HepG2 (cell line): ENCODE results near the gene ABCF1. TPM values are rescaled to one million over a fixed set of nuclear protein-coding genes. Genes with fewer than 3 reads are reported as not detected.

Experiments used
- ATF7 ChIP-seq, 2 experiments: fragments of 450-650 bp in 1 of 2; sonication (generic) in 1 of 2; formaldehyde crosslinking in 1 of 2; IDR thresholded peaks; 2 replicates each; pipeline versions ENCODE4 v1.4.0 to v1.6.1; 2016 to 2020; ENCODE audit warnings: antibody characterized with exemption in 1 of 2, mild to moderate bottlenecking in 1 of 2, missing genetic modification reagents in 1 of 2
- ATRX ChIP-seq: sonication (generic); formaldehyde crosslinking; IDR thresholded peaks from 2 replicates; pipeline ENCODE4 v1.4.0; 2020; ENCODE audit warnings: missing genetic modification reagents, borderline replicate concordance
- GATAD1 ChIP-seq: IDR thresholded peaks from 2 replicates; pipeline ENCODE4 v1.6.1; 2016; ENCODE audit warnings: missing genetic modification reagents, missing compliant biosample characterization
- JUN ChIP-seq: sonication (generic); formaldehyde crosslinking; IDR thresholded peaks from 2 replicates; pipeline ENCODE4 v1.4.0; 2020; ENCODE audit warnings: mild to moderate bottlenecking, missing genetic modification reagents
- MYNN ChIP-seq: sonication (generic); formaldehyde crosslinking; IDR thresholded peaks from 2 replicates; pipeline ENCODE4 v1.4.0; 2020; ENCODE audit warnings: mild to moderate bottlenecking, low read depth, missing genetic modification reagents
- PCBP1 ChIP-seq: fragments of 200-400 bp; formaldehyde crosslinking; IDR thresholded peaks from 2 replicates; pipeline ENCODE4 v1.6.1; 2017; ENCODE audit warnings: mild to moderate bottlenecking, low read depth, low read length, borderline replicate concordance
- POLR2G ChIP-seq: fragments of 200-400 bp; formaldehyde crosslinking; IDR thresholded peaks from 2 replicates; pipeline ENCODE4 v1.6.1; 2018; ENCODE audit warnings: mild to moderate bottlenecking, low read depth, low read length, moderate library complexity
- RNF2 ChIP-seq: fragments of 450-650 bp; conservative IDR thresholded peaks from 2 replicates; pipeline ENCODE4 v1.6.1; 2016; ENCODE audit warnings: low read depth
- SALL2 ChIP-seq: sonication (generic); formaldehyde crosslinking; IDR thresholded peaks from 2 replicates; pipeline ENCODE4 v1.8.1; 2023; ENCODE audit warnings: mild to moderate bottlenecking, missing genetic modification reagents, inconsistent platforms
- SNAI1 ChIP-seq: sonication (generic); formaldehyde crosslinking; IDR thresholded peaks from 2 replicates; pipeline ENCODE4 v1.5.0; 2020; ENCODE audit warnings: mild to moderate bottlenecking, missing genetic modification reagents, borderline replicate concordance
- SP1 ChIP-seq, 2 experiments: fragments of 450-650 bp in 1 of 2; sonication (generic) in 1 of 2; formaldehyde crosslinking in 1 of 2; IDR thresholded peaks; 2 replicates each; pipeline versions ENCODE4 v1.4.0 to v1.6.1; 2016 to 2020; ENCODE audit warnings: missing genetic modification reagents in 1 of 2
- SP140L ChIP-seq: sonication (generic); formaldehyde crosslinking; IDR thresholded peaks from 2 replicates; pipeline ENCODE4 v1.4.0; 2020; ENCODE audit warnings: missing genetic modification reagents, borderline replicate concordance
- ZBTB8A ChIP-seq: sonication (generic); formaldehyde crosslinking; IDR thresholded peaks from 2 replicates; pipeline ENCODE4 v1.4.0; 2020; ENCODE audit warnings: mild to moderate bottlenecking, low read depth, missing genetic modification reagents, borderline replicate concordance
- ZFP1 ChIP-seq: IDR thresholded peaks from 2 replicates; pipeline ENCODE4 v1.6.1; 2016
- ZNF281 ChIP-seq: sonication (generic); formaldehyde crosslinking; IDR thresholded peaks from 2 replicates; pipeline ENCODE4 v1.4.0; 2020; ENCODE audit warnings: missing genetic modification reagents, borderline replicate concordance
- ZNF296 ChIP-seq: sonication (generic); formaldehyde crosslinking; conservative IDR thresholded peaks from 2 replicates; pipeline ENCODE4 v1.5.0; 2020; ENCODE audit warnings: mild to moderate bottlenecking, missing genetic modification reagents
- ZNF367 ChIP-seq: sonication (generic); formaldehyde crosslinking; IDR thresholded peaks from 2 replicates; pipeline ENCODE4 v1.4.0; 2020; ENCODE audit warnings: missing genetic modification reagents, borderline replicate concordance
- ZNF441 ChIP-seq: sonication (generic); formaldehyde crosslinking; IDR thresholded peaks from 2 replicates; pipeline ENCODE4 v1.7.0; 2021; ENCODE audit warnings: missing genetic modification reagents, borderline replicate concordance
- ZNF878 ChIP-seq: sonication (generic); formaldehyde crosslinking; IDR thresholded peaks from 2 replicates; pipeline ENCODE4 v1.8.1; 2023; ENCODE audit warnings: mild to moderate bottlenecking, missing genetic modification reagents, moderate library complexity
- ZNF883 ChIP-seq: sonication (generic); formaldehyde crosslinking; IDR thresholded peaks from 2 replicates; pipeline ENCODE4 v1.5.1; 2020; ENCODE audit warnings: mild to moderate bottlenecking, missing genetic modification reagents; ENCODE audit errors: not compliant biosample characterization
- polyA plus RNA-seq, 8 experiments: library from polyadenylated mRNA; depleted of rRNA in 3 of 8; stranded (reverse) in 7 of 8; unstranded in 1 of 8; fragments of >200 nt; fragmentation: Illumina TruSeq in 4 of 8; extraction: Trizol in 4 of 8; gene quantifications; 2 replicates each; pipeline versions ENCODE4 v1.2.1 to v1.2.3, GENCODE V29; 2011 to 2016; ENCODE audit warnings: low read depth in 4 of 8, missing spikeins in 1 of 8, mixed read lengths in 1 of 8; ENCODE audit not compliant: insufficient read depth in 1 of 8
- total RNA-seq, 5 experiments: library from RNA; depleted of rRNA; stranded (reverse); fragments of >200 nt; fragmentation: Illumina TruSeq; extraction: Trizol; gene quantifications; 2 replicates each; pipeline ENCODE4 v1.2.3, GENCODE V29; 2016; ENCODE audit warnings: low read depth in 1 of 5
- TF ChIP-seq, protein P1 (sequence below): IDR thresholded peaks from 2 replicates; pipeline ENCODE4 v1.6.1; 2016; ENCODE audit warnings: low read depth, borderline replicate concordance
- TF ChIP-seq, protein P2 (sequence below): sonication (generic); formaldehyde crosslinking; IDR thresholded peaks from 2 replicates; pipeline ENCODE4 v1.5.0; 2020; ENCODE audit warnings: missing genetic modification reagents

Gene ABCF1
- total and polyA plus RNA-seq, 2 of the 13 experiments (the other 11 are each of a cell fraction or from before 2014, with no cell fraction given), result 25.4 to 98.9 TPM

- TF ChIP-seq ZNF883 (no peak), SNAI1 (no peak), ZNF441 (CRISPR knock-in tag) (0 out of 2 replicates have a peak, but pooled peaks have one; percentile 26), PCBP1 (no peak), ZNF878 (CRISPR knock-in tag) (no peak), POLR2G (peak; percentile 45), ZBTB8A (CRISPR knock-in tag) (no peak), SALL2 (no peak), MYNN (no peak), ZNF367 (CRISPR knock-in tag) (no peak), JUN (CRISPR knock-in tag) (peak; percentile 69; the same call in 1 of the 2 replicates), ZNF281 (no peak), ZFP1 (no peak), ATRX (0 out of 2 replicates have a peak, but pooled peaks have one; percentile 37), RNF2 (no peak), ATF7 (IDR thresholded peaks at IDR 0.05) (no peak), ATF7 (CRISPR knock-in tag; IDR thresholded peaks at IDR 0.05) (no peak), SP140L (CRISPR knock-in tag) (no peak), ZNF296 (CRISPR knock-in tag) (no peak), SP1 (IDR thresholded peaks at IDR 0.05) (no peak), SP1 (CRISPR knock-in tag; IDR thresholded peaks at IDR 0.05) (no peak), GATAD1 (CRISPR knock-in tag) (no peak)
- TF ChIP-seq, protein P1, sequence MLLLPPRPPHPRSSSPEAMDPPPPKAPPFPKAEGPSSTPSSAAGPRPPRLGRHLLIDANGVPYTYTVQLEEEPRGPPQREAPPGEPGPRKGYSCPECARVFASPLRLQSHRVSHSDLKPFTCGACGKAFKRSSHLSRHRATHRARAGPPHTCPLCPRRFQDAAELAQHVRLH (CRISPR knock-in tag), result no peak
- TF ChIP-seq, protein P2, sequence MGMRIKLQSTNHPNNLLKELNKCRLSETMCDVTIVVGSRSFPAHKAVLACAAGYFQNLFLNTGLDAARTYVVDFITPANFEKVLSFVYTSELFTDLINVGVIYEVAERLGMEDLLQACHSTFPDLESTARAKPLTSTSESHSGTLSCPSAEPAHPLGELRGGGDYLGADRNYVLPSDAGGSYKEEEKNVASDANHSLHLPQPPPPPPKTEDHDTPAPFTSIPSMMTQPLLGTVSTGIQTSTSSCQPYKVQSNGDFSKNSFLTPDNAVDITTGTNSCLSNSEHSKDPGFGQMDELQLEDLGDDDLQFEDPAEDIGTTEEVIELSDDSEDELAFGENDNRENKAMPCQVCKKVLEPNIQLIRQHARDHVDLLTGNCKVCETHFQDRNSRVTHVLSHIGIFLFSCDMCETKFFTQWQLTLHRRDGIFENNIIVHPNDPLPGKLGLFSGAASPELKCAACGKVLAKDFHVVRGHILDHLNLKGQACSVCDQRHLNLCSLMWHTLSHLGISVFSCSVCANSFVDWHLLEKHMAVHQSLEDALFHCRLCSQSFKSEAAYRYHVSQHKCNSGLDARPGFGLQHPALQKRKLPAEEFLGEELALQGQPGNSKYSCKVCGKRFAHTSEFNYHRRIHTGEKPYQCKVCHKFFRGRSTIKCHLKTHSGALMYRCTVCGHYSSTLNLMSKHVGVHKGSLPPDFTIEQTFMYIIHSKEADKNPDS (CRISPR knock-in tag), result no peak
Measured at GRCh38 chr6:30615958-30616810, 44.9 kb downstream of the ABCF1 start (continued).
